Measurements from ENCODE around the gene FREY1.

The FREY1 gene

DNA sequence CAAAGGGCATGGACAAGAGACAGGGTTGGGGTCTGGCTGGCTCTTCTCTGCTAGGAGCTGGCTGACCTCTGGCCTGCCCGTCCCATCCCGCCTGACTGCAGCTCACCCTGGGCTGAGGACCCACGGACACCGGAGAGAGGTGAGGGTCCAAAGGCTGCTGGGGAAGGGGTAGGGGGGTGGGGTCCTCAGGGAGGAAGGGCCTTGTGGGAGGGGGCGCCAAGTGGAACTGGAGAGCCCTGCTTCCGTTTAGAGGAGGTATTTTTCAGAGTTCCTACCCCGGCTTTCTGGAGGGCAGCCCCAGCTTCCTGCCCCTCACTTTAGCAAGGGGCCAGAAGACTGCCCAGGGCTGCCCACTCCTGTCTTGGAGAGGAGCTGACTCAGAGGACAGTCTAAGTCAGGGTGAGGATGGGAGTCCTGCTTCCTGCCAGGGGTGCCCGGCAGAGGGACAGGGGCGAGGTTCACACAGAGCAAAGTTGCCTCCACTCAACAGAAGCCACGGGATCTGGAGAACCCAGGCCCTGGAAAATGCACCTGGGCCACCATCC lies 22.5 kb upstream of the FREY1 start:
- in situ Hi-C loops (cut with HindIII; ENCODE audit: low sequenced_read_pairs), result no loop called here

DNA sequence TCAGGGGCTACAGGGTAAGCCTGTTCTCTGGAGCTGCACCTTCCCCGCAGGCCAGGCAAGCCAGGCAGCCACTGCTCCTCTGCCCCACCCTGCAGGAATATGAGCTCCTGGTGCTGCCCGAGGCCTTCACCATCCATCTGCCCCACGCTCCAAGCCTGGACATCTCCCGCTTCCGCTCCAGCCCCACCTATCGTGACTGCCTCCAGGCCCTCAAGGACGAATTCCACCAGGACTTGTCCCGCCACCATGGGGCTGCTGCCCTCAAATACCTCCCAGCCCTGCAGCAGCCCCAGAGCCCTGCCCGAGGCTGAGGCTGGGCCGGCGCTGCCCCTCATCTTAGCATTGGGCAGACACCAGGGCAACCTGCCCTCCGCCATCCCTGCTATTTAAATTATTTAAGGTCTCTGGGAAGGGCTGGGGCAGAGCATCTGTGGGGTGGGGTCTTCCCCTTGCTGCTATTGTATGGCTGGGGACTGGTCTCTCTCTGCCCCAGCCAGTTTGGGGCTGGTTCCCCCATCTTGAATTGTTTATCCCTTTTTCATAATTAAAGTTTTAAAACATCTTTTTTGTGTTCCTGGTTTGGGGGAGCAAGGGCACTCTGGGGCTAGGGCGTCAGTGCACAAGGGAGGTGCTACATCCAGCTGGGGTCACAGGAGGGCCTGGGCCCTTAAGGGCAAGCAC lies 21.6 kb upstream of the FREY1 start:
- in situ Hi-C loops (cut with HindIII; ENCODE audit: low sequenced_read_pairs), result no loop called here

DNA sequence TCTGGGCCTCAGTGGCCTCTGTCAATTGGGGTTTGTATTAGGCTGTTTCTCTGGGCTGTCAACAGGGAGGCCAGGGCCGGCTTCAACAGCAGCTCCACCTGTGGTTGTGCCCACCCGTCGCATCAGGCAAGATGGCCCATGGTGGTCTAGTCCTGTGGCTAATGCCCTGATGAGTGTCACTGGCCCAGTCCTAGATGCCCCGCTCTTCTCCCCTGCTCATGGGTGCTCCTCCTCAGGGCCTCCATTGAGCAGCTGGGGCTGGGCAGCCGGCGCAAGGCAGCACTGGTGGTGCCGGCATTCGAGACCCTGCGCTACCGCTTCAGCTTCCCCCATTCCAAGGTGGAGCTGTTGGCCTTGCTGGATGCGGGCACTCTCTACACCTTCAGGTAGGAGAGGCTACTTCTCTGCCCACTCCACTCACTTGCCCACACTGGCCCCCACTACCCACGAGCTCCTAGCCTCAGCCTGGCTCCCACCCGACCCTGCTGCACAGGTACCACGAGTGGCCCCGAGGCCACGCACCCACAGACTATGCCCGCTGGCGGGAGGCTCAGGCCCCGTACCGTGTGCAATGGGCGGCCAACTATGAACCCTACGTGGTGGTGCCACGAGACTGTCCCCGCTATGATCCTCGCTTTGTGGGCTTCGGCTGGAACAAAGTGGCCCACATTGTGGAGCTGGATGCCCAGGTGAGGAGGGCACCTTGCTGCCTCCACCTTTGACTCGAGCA lies 20.8 kb upstream of the FREY1 start:
- in situ Hi-C loops (cut with HindIII; ENCODE audit: low sequenced_read_pairs), result no loop called here

DNA sequence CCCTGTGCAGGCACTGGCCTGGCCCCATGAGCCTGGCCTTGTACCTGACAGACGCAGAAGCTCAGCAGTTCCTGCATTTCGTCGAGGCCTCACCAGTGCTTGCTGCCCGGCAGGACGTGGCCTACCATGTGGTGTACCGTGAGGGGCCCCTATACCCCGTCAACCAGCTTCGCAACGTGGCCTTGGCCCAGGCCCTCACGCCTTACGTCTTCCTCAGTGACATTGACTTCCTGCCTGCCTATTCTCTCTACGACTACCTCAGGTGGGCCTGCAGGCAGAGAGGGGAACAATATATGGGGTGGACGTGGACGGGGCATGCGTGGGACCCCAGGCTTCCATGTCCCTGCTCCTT lies 20.2 kb upstream of the FREY1 start:
- in situ Hi-C loops (cut with HindIII; ENCODE audit: low sequenced_read_pairs), result no loop called here

DNA sequence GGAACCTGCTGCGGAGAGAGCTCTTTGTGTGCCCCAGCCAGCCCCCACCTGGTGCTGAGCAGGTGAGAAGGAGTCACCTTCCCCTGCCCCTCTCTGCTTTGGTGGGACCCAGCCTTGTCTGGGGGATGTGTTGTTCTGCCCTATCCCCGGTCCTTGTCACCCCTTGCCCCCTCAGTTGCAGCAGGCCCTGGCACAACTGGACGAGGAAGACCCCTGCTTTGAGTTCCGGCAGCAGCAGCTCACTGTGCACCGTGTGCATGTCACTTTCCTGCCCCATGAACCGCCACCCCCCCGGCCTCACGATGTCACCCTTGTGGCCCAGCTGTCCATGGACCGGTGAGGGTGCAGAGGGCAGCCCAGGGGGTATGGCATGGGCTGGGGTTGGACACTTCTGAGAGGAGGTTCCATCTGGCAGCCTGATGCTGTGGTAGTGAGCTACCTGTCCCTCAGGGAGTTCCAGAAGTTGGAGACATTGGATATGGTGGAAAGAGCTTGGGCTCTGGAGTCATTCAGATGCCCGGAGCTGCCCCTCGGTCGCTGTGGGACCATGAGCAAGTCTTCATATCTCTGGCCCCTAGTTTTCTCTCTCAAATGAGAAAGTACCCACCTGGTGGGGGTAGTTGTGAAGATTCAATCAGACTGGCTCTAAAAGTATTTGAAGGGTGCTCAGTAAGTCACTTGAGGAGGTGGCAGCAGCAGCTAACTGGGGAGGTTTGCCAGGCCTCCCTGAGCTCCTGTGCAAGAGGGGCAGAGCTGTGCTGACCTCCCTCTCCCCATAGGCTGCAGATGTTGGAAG lies 19.7 kb upstream of the FREY1 start:
- in situ Hi-C loops (cut with HindIII; ENCODE audit: low sequenced_read_pairs), result no loop called here

DNA sequence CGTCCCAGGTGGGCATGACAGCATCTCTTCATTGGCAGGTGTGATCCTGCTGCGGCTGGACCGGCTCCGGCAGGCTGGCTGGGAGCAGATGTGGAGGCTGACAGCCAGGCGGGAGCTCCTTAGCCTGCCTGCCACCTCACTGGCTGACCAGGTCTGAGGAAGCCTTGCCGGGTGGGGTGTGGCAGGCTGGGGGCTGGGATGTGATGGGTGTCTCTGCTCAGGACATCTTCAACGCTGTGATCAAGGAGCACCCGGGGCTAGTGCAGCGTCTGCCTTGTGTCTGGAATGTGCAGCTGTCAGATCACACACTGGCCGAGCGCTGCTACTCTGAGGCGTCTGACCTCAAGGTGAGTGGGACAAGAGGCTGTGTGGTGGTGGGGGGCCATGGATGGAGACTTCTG lies 18.9 kb upstream of the FREY1 start:
- in situ Hi-C loops (cut with HindIII; ENCODE audit: low sequenced_read_pairs), result no loop called here

DNA sequence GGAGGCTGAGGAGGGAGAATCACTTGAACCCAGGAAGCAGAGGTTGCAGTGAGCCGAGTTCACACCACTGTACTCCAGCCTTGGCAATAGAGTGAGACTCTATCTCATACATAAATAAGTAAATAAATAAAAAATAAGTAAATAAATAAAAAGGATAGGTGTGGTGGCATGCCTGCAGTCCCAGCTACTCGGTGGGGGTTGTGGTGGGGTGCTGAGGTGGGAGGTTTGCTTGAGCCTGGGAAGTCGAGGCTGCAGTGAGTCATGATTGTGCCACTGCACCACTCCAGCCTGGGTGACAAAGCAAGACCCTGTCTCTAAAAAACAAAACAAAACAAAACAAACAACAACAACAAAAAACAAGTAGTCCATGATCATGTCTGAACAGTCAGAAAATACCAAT lies 18.5 kb upstream of the FREY1 start:
- in situ Hi-C loops (cut with HindIII; ENCODE audit: low sequenced_read_pairs), result no loop called here

DNA sequence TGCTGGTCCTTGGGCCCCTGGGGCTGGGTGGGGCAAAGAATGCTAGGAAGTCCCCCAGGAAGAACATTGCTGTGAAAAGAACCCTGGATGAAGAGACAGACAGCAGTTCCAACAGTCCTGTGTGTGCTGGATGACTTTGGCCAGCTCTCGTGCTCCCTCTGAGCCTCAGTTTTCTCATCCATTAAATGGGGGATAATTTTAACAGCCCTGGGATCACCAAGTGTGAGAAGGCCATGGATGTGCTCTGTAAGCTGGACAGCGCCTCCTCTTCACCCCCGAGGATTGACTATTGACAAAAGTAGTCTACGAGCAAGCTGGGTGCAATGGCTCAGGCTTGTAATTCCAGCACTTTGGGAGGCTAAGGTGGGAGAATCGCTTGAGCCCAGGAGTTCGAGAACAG lies 17.9 kb upstream of the FREY1 start:
- in situ Hi-C loops (cut with HindIII; ENCODE audit: low sequenced_read_pairs), result no loop called here

DNA sequence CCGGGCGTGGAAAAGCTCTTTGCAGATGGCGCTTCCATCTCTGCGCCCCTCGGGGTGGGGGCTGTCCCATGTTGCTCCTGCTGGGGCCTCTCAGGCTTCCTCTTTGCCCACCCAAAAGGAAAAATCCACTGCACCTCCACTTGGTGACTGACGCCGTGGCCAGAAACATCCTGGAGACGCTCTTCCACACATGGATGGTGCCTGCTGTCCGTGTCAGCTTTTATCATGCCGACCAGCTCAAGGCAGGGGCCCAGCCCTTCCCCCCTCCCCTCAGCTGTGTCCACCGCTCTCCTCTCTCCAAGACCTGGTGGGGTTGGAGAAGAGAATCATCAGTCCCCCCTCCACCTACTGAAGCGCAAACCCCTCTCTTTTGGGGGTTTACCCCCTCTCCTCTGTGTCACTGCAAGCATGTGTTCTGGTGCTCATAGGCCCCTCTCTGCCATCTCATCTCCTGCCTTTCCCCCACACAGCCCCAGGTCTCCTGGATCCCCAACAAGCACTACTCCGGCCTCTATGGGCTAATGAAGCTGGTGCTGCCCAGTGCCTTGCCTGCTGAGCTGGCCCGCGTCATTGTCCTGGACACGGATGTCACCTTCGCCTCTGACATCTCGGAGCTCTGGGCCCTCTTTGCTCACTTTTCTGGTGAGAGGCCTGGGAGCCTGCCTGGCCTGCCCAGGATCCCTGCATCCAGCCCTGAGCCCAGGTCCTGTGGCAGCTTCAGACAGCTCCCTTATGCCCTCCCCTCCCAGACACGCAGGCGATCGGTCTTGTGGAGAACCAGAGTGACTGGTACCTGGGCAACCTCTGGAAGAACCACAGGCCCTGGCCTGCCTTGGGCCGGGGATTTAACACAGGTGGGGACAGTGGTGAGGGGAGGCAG lies 17.2 kb upstream of the FREY1 start:
- in situ Hi-C loops (cut with HindIII; ENCODE audit: low sequenced_read_pairs), result no loop called here

DNA sequence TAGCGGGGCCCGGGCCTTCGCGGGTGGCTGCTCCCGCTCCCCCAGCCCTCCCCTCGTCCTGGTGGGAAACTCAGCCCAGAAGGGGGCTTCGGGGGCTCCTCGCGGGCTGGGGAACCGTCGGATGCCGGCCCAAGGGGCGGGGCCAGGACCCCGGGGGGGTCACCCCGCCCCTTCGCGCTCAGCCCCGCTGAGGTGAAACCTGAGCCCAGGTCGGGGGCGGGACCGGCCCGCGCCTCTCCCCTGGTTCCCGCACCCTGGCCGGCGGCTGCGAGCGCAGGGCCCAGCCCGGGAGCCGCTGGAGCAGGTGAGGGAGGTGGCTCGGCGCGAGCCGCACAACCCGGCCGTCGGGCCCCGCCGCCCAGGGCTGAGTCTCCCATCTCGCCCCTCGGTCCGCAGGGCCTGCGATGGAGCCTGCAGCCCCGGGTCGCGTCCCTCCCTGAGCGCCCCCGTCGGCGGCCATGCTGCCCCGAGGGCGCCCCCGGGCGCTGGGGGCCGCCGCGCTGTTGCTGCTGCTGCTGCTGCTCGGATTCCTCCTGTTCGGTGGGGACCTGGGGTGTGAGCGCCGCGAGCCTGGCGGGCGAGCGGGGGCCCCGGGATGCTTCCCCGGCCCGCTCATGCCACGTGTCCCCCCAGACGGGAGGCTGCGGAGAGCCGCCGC lies 15.5 kb upstream of the FREY1 start, which contains the start of gene LARGE2:
TSS of gene LARGE2 (plus strand) at position 232 of the 658 bp plus-strand sequence. CDS start at position 459, 227 bp downstream.
- in situ Hi-C loops (cut with HindIII; ENCODE audit: low sequenced_read_pairs), result no loop called here

DNA sequence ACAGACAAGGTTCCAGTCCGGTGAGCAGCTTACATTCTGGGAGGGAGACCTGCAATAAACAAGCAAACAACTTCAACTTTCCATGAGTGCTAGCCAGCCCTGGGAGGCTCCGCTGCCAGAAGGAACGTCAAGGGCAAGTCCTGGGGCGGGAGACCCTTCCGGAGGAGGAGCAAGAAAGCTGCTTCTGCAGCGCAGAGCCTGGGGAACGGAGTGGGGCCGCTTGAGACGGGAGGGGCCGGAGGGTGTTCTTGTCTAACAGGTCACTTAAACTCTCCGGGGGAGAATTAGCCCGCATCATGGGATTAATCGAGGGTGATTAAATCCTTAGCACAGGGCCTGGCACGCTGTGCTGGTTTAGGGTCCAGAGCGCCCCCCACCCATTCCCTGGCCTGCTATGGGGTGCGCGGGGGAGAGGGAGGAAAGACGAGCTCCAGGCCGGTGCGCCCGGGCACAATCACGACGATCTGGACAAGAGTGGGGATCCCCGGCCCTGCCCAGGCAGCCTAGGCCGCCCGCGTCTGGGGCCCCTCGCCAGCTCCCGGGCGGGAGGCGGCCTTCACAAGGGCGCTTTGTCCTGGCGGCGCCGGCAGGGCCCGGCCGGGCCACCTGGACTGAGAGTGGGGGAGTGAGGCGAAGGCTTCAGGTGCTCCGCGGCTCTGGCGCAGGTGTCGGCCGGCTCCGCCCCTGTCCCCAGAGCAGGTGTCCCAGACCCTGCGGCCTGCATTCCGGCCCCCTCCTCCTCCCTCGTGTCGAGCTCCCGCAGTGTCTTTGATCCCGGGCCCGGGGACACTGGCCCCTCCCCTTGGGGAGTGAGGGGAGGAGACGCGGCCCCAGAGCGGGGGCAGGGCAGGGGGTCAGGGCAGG lies 14.7 kb upstream of the FREY1 start:
- in situ Hi-C loops (cut with HindIII; ENCODE audit: low sequenced_read_pairs), result no loop called here

DNA sequence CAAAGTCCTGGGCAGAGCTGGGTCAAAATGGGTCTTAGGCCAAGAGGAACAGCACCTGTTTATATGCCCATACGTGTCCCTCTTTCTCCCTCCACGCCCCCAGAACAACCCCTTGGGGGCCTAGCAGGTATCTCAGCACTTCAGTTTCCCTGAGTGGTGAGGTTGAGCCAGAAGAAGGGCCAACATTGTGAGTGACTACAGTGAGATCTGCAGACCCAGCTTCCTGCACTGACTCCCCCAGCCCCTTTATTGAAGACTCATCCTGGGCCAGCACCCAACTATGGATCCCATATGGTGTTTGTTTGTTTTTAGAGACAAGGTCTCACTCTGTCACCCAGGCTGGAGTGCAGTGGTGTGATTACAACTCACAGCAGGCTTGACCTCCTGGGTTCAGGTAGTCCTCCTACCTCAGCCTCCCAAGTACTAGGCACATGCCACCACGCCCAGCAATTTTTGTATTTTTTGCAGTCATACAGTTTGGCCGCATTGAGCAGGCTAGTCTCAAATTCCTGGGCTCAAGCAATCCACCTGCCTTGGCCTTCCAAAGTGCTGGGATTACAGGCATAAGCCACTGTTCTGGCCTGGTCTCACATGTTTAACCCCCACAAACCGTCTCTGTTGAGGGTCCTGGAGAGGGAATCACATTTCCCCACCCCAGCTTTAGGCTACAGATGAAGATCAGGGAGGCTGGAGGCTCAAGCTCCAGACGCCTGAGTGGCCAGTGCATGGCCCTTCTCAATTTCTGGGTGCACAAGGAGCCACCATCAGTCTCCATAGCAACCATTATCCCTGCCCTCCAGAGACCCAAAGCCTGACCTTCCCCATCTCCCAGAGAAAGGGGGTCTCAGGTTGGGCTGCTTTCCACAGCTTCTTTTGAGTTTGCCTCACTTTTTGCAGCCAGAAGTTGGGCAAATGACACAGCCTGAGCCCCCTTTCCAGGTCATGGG lies 13.7 kb upstream of the FREY1 start:
- in situ Hi-C loops (cut with HindIII; ENCODE audit: low sequenced_read_pairs), result no loop called here

DNA sequence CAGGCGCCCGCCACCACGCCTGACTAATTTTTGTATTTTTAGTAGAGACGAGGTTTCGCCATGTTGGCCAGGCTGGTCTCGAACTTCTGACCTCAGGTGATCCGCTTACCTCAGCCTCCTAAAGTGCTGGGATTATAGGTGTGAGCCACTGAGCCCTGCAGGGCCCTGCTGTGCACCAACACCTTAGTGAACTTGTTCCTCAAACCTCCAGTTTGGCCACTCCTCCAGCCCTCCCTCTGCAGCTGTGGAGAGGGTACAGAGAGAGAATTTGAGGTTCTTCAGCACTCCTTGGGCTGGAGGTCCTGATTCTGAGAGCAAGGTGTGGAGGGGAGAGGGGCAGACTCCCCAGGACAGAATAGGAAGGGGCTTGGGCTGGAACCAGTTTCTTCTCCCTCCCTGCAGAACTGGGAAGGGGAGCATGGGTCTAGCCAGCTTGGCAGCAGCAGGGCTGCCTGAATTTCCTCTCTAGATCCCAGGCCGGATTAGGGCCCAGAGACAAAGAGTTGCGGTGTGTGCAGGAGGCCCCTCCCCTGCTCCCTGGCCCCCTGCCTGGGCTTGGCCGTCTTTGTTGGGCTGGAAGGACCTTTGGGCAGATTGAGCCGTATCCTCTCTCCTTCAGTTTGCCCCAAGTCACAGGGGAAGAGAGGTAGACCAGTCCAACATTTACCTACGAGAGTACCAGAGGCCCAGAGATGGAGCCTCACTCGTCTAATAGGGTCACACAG lies 12.9 kb upstream of the FREY1 start:
- in situ Hi-C loops (cut with HindIII; ENCODE audit: low sequenced_read_pairs), result no loop called here

DNA sequence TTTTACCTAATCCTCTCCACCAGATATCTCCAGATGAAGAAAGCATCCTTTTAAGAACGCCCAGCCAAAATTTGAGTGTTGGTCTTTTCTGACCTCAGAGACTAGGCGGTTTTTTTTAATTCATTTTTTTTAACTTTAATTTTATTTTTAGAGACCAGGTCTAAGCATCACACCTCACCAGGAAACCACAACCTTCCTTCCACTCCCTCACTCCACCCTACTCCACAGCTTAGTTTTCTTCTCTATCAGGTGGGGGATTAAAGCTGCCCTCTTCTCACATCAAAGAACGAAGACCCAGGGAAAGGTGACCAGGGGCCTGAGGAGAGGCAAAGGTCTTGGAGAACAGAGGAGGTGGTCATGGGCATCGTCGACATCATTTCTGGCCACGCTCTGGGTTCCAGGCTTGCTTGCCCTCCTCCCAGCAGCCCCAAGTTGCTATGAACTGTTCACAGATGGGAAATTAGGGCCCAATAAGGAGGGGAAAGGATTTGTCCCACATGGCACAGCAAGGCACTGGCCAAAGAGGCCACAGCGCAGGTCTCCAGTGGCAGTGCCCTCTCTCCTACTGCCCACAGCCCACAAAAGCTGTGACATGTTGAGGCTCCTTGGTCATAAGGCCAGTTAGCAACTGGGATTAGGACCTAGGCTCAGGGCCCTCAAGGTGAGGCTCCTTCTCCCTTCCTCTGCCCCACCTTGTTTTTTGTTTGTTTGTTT lies 12.0 kb upstream of the FREY1 start:
- in situ Hi-C loops (cut with HindIII; ENCODE audit: low sequenced_read_pairs), result no loop called here

DNA sequence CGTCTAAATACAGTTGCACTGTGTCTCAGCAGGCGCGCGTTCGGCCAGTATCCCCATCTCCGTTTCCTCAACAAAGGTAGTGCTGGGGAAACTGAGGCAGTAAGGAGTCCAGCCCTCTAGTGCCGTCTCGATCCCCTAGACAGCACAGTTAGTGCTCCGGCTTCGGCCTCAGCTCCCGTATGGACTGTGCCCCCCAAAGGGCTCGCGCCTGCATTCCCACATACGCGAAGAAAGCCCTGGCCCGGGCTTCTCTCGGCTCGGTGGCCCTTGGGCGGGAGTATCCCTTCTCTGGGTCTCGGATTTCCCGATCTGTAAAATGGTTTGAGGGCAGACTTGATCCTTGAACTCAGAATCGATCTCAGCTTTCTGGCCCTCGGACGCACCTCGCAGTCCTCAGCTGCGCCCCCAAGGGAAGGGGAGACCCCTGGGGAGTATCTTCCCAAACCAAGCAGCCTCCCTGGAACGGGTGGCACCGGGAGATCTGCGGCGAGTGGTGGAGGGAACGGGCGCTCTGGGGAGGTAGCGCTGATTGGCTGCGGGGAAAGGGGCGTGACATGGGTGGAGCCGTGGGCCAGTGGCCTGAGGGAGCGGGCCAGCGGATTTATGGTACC lies 11.4 kb upstream of the FREY1 start:
- in situ Hi-C loops (cut with HindIII; ENCODE audit: low sequenced_read_pairs), result no loop called here

DNA sequence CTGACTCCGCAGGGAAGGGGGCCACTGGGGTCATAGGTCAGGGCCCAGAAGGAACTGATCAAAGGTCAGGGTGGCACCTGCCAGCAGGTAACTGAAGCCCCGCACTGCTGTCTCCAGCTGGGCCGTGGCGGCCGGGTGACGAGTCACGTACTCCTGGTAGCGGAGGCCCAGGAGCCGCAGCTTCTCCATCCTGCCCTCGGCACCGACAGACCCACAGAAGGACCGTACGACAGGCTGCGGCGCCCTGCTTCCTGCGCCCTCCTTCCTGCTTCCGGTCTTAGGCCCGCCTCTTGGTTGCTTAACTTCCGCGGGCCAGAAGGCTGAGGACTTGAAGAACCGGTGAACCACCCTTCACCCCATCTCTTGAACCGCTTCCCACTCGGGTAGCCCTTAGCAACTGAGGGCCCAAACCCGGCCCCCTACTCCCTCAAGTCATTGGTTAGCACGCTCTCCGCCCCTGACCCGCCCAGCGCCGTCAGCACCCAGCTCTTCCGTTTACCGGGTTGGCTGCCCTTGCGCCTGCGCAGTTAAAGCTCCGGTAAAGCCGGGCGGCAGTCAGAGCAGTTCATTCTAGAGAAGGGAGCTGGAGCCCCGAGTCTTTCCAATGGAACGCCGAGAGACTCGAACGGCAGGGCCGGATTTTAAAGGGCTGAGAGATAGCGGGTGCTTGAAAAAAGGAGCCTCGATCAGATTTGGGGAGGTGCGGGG lies 10.7 kb upstream of the FREY1 start, which contains the start of gene PEX16:
TSS of gene PEX16 (minus strand) at position 255 of the 708 bp plus-strand sequence. CDS start at position 189, 66 bp downstream.
- in situ Hi-C loops (cut with HindIII; ENCODE audit: low sequenced_read_pairs), result no loop called here

All from endothelial cell of hepatic sinusoid (primary cell).